ACHN (cell line): Measurements from ENCODE around the gene LYPD5.
A peak's percentile ranks its signal among the peaks of the same experiment; 100 is the strongest.
"Not testable (repeated sequence)": the region's sequence is repeated elsewhere in the genome, so short reads cannot be mapped to it uniquely, and the experiment has no call there.

Source experiments
- DNase-seq: peaks from one replicate; pipeline ENCODE4 v3.0.0-alpha.2; 2015
- in situ Hi-C: cut with HindIII; loops from 2 replicates; pipeline ENCODE4 v1.10.0; 2017; ENCODE audit warnings: low sequenced_read_pairs, low pct_ligation_motif_present, low pct_unique_long_range_greater_than_20kb

Gene LYPD5

DNA sequence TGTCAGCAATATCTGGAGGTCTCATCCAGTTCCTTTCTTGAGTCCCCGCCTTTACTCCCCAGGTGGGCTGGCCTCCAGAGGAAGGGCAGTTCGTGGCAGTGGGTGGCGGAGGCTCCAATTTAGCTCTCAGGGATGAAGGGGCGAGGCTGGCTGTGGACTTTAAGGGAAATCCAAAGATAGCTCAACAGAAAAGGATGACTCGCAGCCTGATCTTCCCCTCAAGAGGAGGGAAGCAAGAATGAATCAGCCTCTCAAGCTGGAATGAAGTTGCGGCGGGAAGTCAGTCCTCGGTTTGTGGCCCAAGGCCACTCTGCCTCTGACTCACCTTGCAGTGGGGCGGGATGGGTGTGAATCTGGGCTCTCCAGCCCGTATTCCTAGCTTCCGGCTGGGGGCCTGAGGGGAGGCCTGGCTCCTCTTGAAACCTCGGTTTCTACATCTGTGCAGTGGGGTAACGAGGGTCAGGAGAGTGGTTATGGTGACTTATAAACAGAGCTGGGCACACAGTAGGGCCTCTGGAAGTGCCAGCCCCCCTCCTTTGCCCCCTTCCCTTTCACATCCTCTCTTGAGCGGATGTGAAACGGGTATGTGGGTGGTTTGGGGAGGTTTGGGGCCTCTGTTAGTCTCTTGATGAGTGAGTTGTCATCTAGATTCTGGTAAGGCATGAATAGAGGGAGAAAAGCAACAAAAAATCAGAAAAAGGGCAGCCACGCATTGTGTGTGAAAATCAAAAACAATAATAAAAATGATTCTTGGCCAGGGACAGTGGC, 37.0 kb downstream of the LYPD5 start:
- in situ Hi-C loops: no loop called here
- DNase-seq: peak; percentile 94

DNA sequence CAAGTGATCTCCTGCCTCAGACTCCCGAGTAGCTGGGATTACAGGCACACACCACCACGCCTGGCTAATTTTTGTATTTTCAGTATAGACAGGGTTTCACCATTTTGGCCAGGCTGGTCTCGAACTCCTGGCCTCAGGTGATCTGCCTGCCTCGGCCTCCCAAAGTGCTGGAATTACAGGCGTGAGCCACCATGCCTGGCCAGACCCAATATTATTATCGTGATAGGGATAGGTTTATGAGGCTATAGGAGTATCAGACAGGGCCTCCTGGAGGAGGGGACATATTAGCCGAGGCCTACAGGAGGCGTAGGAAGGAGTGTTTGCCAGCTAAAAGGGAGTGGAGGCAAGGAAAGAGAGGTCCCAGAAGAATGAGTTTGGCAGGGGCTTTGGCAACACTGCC, 37.6 kb downstream of the LYPD5 start:
- in situ Hi-C loops, DNase-seq: not testable (repeated sequence)

DNA sequence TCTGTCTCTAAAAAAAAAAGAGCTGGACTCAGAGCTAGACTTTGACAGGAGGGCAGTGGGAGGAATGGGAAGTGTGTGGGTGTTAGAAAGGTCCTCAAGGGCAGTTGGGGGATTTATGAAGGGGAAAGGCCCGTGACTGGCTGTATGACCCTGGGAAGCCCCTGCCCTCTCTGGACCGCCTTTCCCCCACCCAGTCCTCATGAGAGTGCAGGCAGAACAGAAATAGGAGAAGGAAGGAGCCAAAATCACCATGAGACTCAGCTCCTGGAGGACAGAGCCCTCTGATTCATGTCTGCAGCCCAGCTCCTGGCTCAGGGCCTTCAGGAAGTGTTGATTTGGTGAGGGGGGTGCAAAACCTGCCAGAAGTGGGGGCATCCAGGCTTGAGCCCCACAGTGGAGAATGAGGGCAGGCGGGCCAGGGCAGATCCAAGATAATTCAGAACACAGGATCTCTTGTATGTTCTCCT, 38.7 kb downstream of the LYPD5 start:
- no peak for DNase-seq
- in situ Hi-C loops: no loop called here

DNA sequence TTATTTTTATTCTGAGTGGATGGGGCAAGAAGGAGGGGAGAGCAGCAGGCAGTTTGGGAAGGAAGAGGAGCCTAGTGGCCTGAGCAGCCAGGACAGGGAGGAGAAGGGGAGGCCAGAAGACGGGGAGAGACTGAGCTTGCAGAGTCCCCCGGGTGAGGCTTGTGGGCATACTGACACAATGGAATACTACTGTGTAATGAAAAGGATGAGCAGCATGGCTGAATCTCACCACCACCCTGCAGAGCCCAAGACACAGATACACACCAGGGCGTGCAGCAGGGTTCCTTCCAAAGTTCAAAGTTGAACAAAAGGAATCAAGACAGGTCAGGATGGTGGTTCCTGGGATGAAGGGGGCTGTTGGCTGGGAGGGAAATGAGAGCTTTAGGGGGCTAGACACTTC, 39.4 kb downstream of the LYPD5 start:
- in situ Hi-C loops: no loop called here
- DNase-seq: no peak

DNA sequence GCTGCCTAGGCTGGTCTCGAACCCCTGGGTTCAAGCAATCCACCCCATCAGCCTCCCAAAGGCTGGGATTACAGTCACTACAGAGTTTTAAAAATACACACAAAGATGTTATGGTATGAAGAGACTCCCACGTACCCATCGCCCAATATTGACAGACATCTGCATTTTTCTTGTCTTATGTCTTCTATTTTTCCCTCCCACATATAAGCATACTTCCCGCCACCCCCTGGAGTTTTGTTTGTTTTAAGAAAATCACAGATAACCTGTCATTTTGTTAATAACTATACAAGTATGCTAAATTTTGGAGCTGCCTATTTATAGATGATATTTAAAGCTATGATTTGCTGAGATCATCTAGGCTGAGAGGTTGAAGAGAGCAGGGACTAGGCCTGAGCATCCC, 41.3 kb downstream of the LYPD5 start:
- no peak for DNase-seq
- in situ Hi-C loops: no loop called here

DNA sequence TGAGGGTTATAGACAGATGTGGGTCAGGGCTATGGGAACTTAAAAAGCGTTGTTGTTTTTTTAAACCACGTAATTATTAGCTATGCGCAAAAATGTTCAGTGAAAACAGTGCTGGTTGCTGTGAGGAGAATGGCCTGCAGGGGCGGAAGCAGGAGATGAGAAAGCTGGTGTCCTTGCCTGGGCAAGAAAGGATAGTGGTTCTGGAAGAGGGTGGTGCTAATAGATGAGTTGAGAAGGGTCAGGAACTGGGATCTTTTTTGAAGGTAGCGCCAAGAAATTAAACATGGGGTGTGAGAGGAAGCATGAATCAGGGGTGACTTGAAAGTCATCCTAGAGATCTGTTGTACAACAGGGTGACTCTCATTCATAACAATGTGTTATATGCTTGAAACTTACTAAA, 42.7 kb downstream of the LYPD5 start:
- in situ Hi-C loops: no loop called here
- DNase-seq: peak; percentile 39

DNA sequence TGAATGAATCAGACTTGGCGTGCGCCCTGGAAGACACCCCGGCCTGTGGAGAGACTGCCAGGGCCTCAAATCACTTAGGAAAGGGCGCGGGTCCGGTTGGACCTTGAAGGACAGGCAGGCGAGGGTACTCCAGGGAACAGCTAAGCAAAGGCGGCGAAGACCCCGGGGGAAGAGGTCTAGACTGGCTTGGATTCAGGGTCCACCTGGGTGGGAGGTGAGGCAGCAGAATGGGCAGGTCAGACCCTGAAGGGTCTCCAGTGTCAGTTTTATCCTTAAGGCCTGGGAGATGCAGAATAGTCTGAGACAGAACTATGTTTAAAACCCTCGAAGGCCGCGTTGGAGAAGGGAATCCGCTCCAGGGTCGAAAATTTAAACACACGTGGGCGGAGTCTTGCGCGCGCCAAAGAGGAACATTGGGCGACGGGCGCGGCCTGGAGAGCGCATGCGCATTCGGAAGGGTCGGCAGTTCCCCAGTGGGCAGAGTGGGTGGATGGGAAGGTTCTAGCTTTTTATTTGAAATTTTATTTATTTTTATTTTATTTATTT, 46.9 kb downstream of the LYPD5 start:
- in situ Hi-C loops: no loop called here
- peak; percentile 64 for DNase-seq

DNA sequence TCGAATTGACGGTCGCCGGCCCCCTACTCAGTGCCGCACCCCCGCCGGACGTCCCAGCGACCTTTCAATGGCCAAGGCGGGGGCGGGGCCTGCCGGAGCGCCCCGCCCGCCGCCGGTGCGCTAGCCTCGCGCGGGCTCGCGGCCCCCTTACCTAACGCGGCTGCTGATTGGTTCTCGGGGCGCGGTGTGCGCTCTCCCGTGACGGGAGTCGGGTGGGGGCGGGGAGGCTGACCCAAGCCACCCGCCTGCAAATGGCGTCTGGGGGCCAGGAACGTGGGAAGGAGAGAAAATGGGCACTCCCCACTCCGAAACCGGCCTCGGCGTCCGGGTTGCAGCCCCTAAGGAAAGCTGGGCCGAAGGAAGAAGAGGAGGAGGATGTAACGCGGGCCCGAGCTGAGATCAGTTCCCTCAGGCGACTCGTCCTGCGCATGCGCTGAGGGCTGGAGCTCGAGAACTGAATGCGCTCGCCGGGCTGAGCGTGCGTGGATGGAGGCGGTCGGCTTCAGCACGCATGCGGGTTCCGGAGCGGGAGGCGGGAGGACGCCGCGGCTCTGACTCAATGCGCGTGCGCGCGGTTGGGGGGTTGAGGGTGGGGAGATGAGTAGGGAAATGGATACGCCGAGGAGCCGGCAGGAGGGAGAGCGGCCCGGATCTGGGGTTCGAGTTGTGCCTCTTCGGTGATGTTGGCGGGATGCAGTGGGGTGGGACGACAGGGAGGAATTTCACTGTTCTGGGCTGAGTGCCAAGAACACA, 47.6 kb downstream of the LYPD5 start, which contains the start of gene SMG9:
SMG9 (minus strand) TSS at position 460 of the 753 bp plus-strand sequence. CDS start 4,221 bp downstream, outside the sequence.
- in situ Hi-C loops: no loop called here
- DNase-seq: peak; percentile 95

DNA sequence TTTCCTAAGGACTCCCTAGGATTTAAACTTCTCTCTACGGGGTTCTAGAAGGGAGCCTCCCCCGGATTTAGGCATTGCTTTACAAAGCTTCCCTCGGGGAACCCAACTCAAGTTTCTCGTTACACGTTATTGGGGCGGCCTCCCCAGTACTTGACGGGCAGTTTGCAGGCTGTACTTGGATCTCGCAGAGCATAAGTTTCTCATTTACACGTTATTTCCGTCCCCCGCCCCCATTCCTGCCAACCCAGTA, 48.1 kb downstream of the LYPD5 start:
- in situ Hi-C loops: no loop called here
- DNase-seq: no peak

DNA sequence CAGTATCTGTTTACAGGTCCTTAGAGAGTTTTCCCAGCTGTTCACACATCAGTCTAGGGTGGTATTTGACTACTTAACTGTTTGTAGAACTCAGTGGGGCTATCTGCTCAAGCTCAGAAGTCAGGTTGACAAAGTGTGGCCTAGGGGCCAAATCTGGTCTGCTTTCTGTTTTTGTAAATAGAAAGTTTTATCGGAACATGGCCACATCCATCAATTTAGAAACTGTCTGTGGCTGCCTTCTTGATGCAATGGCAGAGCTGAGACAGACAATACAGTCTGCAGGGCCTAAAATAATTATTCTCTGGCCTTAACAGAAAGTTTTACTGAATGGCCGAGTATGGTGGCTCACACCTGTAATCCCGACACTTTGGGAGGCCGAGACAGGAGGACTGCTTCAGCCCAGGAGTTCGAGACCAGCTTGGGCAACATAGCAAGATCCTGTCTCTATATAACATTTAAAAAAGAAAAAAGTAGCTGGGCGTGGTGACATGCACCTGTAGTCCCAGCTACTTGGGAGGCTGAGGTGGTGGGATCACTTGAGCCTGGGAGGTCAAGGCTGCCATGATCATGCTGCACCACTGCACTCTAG, 49.9 kb downstream of the LYPD5 start:
- in situ Hi-C loops: no loop called here

DNA sequence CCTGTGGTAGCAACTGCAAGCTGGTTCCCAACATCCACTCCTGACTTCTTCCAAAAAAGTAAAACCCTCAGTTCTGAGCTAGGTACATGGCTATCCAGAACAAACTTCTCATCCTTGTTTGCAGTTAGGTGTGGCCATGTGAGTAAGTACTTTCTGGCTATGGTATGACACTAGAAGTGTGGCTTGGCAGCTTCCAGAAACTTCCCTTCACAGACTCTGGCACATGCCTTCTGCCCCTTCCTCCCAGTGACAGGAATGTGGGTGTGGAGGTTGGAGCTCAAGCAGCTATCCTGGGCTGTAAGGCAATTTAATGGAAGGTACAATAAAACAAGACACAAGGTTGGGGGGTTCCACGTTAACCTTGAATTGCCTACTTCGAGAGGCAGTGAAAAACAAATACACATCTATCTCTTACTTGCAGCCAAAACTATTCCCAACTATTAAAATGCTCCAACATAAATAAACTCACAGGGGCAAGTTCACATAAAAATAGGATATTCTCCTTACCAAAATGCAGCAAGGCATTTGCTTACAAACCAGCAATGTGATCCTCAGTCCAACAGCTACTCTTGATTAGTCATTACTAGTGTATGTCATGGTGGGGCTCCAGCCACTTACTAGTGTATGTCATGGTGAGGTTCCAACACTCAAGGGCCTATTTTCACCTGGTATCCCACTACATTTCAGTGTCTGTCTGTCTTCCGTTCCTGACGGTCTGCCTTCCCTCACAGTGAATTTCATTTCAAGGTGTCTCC, 50.6 kb downstream of the LYPD5 start:
- in situ Hi-C loops: no loop called here
- no peak for DNase-seq

More for the DNA sequence above, 49.9 kb downstream of the LYPD5 start:
- no peak for DNase-seq

DNA sequence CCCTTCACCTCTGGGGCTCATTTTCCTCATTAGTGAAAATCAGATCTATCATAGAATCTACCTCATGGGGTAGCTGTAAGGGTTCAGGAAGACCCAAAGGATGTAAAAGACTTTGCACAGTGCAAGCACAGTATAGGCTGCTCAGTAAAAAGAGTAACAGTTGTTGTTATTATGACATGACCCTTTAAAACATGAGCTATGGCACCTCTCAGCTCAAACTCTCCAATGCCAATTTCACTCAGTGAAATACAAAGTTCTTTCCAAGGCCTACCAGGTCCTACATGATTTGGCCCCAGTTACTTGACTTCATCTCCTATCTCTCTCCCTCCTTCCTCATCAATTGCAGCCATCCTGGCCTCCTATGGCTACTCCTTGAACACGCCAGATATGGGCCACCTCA, 52.3 kb downstream of the LYPD5 start:
- in situ Hi-C loops: no loop called here
- DNase-seq: no peak

DNA sequence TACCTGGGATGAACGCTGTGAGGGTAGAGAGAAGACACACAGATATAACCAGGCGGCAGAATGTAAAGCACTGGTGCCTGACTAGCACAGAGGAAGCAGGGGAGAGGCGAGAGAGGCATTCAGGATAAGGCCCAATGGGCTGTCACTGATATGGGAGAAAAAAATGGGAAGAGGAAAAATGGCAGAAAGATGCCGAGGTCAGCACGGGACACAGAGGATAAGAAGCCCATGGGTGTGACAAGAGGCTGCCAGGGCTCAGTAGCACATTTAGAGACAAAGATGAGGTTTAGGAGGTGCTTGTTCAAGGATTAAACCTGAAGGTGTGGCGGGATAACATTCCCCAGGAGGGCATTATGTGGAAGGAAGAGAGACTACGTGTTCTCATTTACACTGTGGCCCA, 53.1 kb downstream of the LYPD5 start:
- no peak for DNase-seq
- in situ Hi-C loops: no loop called here

DNA sequence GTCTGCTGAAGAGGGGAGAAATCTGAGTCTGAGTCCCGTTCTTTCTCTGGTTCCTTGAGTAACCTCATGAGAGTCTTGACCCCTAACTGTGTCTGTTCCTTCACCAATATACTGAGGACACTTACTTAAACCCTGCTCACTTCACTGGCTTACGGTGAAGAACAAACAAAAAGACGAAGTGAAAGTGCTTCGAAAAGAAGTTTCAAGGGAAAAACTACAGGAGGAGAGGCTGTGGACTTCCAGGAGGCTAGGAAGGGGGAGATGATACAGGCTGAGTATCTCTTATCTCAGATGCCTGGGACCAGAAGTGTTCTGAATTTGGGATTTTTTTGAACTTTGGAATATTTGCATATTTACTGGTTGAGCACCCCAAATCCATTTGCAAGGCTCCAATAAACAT, 53.6 kb downstream of the LYPD5 start:
- in situ Hi-C loops: no loop called here
- DNase-seq: no peak

DNA sequence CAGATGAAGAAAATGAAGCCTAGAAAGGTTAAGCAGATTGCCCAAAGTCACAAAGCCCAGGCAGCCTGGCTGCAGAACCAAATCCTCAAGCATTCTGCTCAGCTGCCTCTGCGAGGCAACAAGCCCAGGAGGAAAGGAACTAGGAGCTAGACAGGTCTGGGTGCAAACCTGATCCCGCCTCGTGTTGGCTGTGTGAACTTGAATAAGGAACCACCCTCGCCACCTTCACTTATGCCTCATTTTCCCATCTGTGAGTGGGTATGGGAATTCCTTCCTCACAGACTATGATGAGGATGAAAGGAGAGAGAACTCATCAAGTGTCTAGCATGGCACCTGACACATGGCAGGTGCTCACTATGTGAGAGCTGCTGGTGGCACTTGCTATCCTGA, 54.0 kb downstream of the LYPD5 start:
- in situ Hi-C loops: no loop called here
- no peak for DNase-seq

DNA sequence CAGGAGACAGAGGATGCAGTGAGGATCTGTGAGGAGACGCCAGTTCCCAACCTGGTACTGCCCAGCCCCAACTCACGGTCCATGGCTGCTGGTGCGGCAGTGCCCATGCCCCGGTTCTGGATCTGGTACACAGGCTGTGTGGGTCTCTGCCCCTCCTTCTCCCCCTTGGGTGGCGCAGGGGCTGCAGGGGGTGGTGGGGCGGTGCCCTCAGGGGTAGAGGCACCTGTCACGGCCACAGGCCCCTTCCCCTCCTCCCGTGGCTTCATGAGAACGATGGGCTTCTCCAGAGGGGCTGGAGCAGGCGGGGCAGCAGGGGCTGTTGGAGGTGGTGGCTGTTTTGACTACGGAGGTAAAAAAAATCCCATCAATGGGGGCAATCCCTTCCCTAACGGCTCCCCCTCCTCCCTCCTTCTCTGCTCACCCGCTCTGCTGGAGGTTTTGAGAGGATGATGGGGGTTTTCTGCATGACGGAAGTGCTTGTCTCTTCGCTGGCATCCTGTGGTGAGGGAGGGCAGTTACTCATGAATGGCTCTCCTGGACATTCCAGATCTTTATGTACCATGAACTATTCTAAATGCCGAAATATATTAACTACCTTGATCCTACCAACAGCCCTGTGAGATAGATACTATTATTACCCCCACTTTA, 54.6 kb downstream of the LYPD5 start:
- in situ Hi-C loops: no loop called here

More for the DNA sequence above, 54.6 kb downstream of the LYPD5 start:
- DNase-seq: no peak
